Testis (tissue), 3 donors: ENCODE measurements around the gene ATP11A. TPM values are rescaled to one million over a fixed set of nuclear protein-coding genes. Genes with fewer than 3 reads are reported as not detected.
A peak's percentile ranks its signal among the peaks of the same experiment; 100 is the strongest.

Source experiments
- DNase-seq: peaks from one replicate; pipeline ENCODE4 v3.0.0-alpha.2; 2019
- H3K27ac ChIP-seq, 2 donors: fragments of 200-600 bp; sonication (generic); one replicate each; pipeline ENCODE4 v1.5.1; 2019
- H3K27me3 ChIP-seq: fragments of 200-600 bp; sonication (generic); one replicate; pipeline ENCODE4 v1.5.1; 2019
- H3K36me3 ChIP-seq: fragments of 200-600 bp; sonication (generic); one replicate; pipeline ENCODE4 v1.5.1; 2017; ENCODE audit warnings: low read depth; ENCODE audit errors: missing control alignments
- H3K4me1 ChIP-seq: fragments of 200-600 bp; sonication (generic); one replicate; pipeline ENCODE4 v1.5.1; 2019
- H3K4me3 ChIP-seq, 2 donors: fragments of 200-600 bp; sonication (generic); one replicate each; pipeline ENCODE4 v1.5.1; 2017 to 2019
- H3K9me3 ChIP-seq: fragments of 200-600 bp; sonication (generic); one replicate; pipeline ENCODE4 v1.5.1; 2017
- CTCF ChIP-seq, 3 experiments: fragments of 450-650 bp in 2 of 3; fragments of 200-600 bp in 1 of 3; sonication (generic) in 1 of 3; IDR thresholded peaks; one replicate each; pipeline ENCODE4 v1.5.1; 2016 to 2019; ENCODE audit warnings: antibody characterized with exemption in 3 of 3, mild to moderate bottlenecking in 2 of 3, moderate library complexity in 1 of 3
- POLR2A ChIP-seq: fragments of 450-650 bp; IDR thresholded peaks from one replicate; pipeline ENCODE4 v1.6.1; 2017; ENCODE audit warnings: antibody characterized with exemption, mild to moderate bottlenecking, moderate library complexity
- WGBS, 2 donors: methylation state at CpG; one replicate each; pipeline ENCODE4 v1.1.5; 2018; 5-methylcytosine and 5-hydroxymethylcytosine counted together
- intact Hi-C: fragments of 100-400 bp; cut with DNase I; formaldehyde crosslinking; loops from one replicate; pipeline ENCODE4 v1.15.1; 2023; ENCODE audit warnings: low total_unique reads
- polyA plus RNA-seq: library from polyadenylated mRNA; stranded (reverse); fragments of 350-450 nt; fragmentation: Illumina TruSeq; extraction: RNeasy Lipid Tissue Mini Kit (QIAGEN cat#74804); gene quantifications from one replicate; pipeline ENCODE4 v1.2.3, GENCODE V29; 2014; ENCODE audit warnings: low read depth, low replicate concordance; ENCODE audit not compliant: insufficient read depth
- total RNA-seq, 2 donors: library from RNA; depleted of rRNA; stranded (reverse); fragments of >200 nt; gene quantifications; one replicate each; pipeline ENCODE4 v1.2.3, GENCODE V29; 2016

The ATP11A gene
- total and polyA plus RNA-seq, 3 donors from 2014 or later = 34.4 to 122 (median 112) TPM

GRCh38 chr13:112846411-112847115, 156.7 kb downstream of the ATP11A start:
- TF ChIP-seq CTCF (IDR thresholded peaks at IDR 0.05) = no peak
- TF ChIP-seq POLR2A = no peak
- H3K36me3 ChIP-seq = no peaks in the 10 kb centered on the region

GRCh38 chr13:112849500-112849899, 159.7 kb downstream of the ATP11A start:
- intact Hi-C loops = no loop called here
- Histone ChIP-seq H3K9me3 (no peaks in the 10 kb centered on the region), H3K27ac (no peak overlapping the region), H3K4me1 (no peaks in the 10 kb centered on the region), H3K4me3 (no peak overlapping the region), H3K27me3 (no peaks in the 10 kb centered on the region), H3K36me3 (no peaks in the 10 kb centered on the region)
- no peak for DNase-seq
- WGBS, 2 donors = 59 to 76% methylated on average over 6 of the region's 6 CpGs
- no peak for TF ChIP-seq POLR2A
- TF ChIP-seq CTCF (IDR thresholded peaks at IDR 0.05) = no peak

More at GRCh38 chr13:112846411-112847115, 156.7 kb downstream of the ATP11A start:
- no peak overlapping the region for H3K4me3 ChIP-seq
- no peaks in the 10 kb centered on the region for H3K9me3 ChIP-seq
- WGBS, 2 donors = 90 to 93% methylated on average over 22 to 23 of the region's 23 CpGs
- no peak overlapping the region for H3K27ac ChIP-seq
- H3K4me1 ChIP-seq = peaks cover 3% of the 10 kb centered on the region
- DNase-seq = no peak
- H3K27me3 ChIP-seq = no peaks in the 10 kb centered on the region
- intact Hi-C loops = no loop called here

- Histone ChIP-seq H3K4me1 (no peaks in the 10 kb centered on the region), H3K4me3 (no peak overlapping the region), H3K27me3 (no peaks in the 10 kb centered on the region), H3K9me3 (no peaks in the 10 kb centered on the region), H3K36me3 (no peaks in the 10 kb centered on the region), H3K27ac (peak overlapping the region in 1 of 2 donors; percentile 6)
- WGBS, 2 donors = 89 to 94% methylated on average over 6 of the region's 6 CpGs
- DNase-seq = no peak
- intact Hi-C loops = no loop called here
- TF ChIP-seq POLR2A (no peak), CTCF (IDR thresholded peaks at IDR 0.05) (no peak)
Measured at GRCh38 chr13:112850273-112850672, 160.4 kb downstream of the ATP11A start.

GRCh38 chr13:112851107-112852038, 161.5 kb downstream of the ATP11A start:
- H3K9me3 ChIP-seq = no peaks in the 10 kb centered on the region
- no peak for DNase-seq
- 89 to 94% methylated on average over 13 of the region's 13 CpGs for WGBS, 2 donors
- no peaks in the 10 kb centered on the region for H3K36me3 ChIP-seq
- H3K4me3 ChIP-seq = no peak overlapping the region
- no peaks in the 10 kb centered on the region for H3K4me1 ChIP-seq
- no peak overlapping the region for H3K27ac ChIP-seq
- no peaks in the 10 kb centered on the region for H3K27me3 ChIP-seq
- intact Hi-C loops = no loop called here
- no peak for TF ChIP-seq CTCF (IDR thresholded peaks at IDR 0.05)
- no peak for TF ChIP-seq POLR2A
